ENCODE measurements around the gene RFC4. TPM values are rescaled to one million over a fixed set of nuclear protein-coding genes. Genes with fewer than 3 reads are reported as not detected.

Gene RFC4
- polyA plus RNA-seq, 3 donors = 3.9 to 6.2 (median 4.6) TPM

GRCh38 chr3:186751480-186751879 is 54.8 kb downstream of the RFC4 start:
- H3K36me3 Mint-ChIP-seq = no peaks in the 10 kb centered on the region
- no peak for TF ChIP-seq CTCF (IDR thresholded peaks at IDR 0.05)
- H3K27ac Mint-ChIP-seq = peak overlapping the region in 1 of 7 donors; percentile 3
- peaks cover 2 to 8% (median 3%) of the 10 kb centered on the region in 3 donors for H3K27me3 Mint-ChIP-seq (ENCODE audit: low read depth in 3 of 3)
- Histone ChIP-seq H3K27me3 (ENCODE audit: control insufficient read depth in 2 of 2, insufficient read depth in 2 of 2, low read length in 2 of 2) (no peaks in the 10 kb centered on the region), H3K4me3 (replicated peaks in 1 of 3; ENCODE audit: low read depth in 2 of 3, low read length in 3 of 3) (no peak overlapping the region), H3K79me2 (ENCODE audit: insufficient read depth, low read length) (no peaks in the 10 kb centered on the region), H4K20me1 (ENCODE audit: insufficient read depth, low read length) (no peaks in the 10 kb centered on the region), H3K36me3 (replicated peaks in 1 of 2; ENCODE audit: control insufficient read depth in 1 of 2, insufficient read depth in 2 of 2, low read length in 2 of 2) (no peaks in the 10 kb centered on the region), H3K9me3 (replicated peaks in 1 of 2; ENCODE audit: control insufficient read depth in 1 of 2, insufficient read depth in 1 of 2, low read length in 2 of 2) (no peaks in the 10 kb centered on the region), H2AFZ (ENCODE audit: insufficient read depth, low read depth, low read length, poor library complexity, severe bottlenecking) (no peak overlapping the region), H3K4me2 (replicated peaks; ENCODE audit: extremely low read depth, low read length, poor library complexity, severe bottlenecking) (no peak overlapping the region), H3K9ac (ENCODE audit: insufficient read depth, low read length, poor library complexity, severe bottlenecking) (no peak overlapping the region), H3K4me1 (ENCODE audit: control insufficient read depth in 1 of 2, insufficient read depth in 2 of 2, low read length in 2 of 2) (no peaks in the 10 kb centered on the region), H3K27ac (ENCODE audit: low read depth in 1 of 2, low read length in 2 of 2) (no peak overlapping the region)
- peaks cover 3% of the 10 kb centered on the region for H3K4me1 Mint-ChIP-seq
- no peak overlapping the region for H3K4me3 Mint-ChIP-seq
- WGBS (ENCODE audit: insufficient coverage) = 100% methylated on average over 1 of the region's 3 CpGs
- intact Hi-C loops (cut with micrococcal nuclease) = no loop called here
- no peaks in the 10 kb centered on the region for H3K9me3 Mint-ChIP-seq
- DNase-seq = no peak

- no peak for DNase-seq
- Mint-ChIP-seq H3K4me1 (peaks cover 8% of the 10 kb centered on the region), H3K27me3 (ENCODE audit: low read depth in 3 of 3) (peaks cover 2 to 8% (median 5%) of the 10 kb centered on the region in 3 donors), H3K4me3 (no peak overlapping the region), H3K9me3 (peaks cover 0 to 3% (median 0%) of the 10 kb centered on the region in 7 donors), H3K27ac (peak overlapping the region in 1 of 7 donors; percentile 49), H3K36me3 (no peaks in the 10 kb centered on the region)
- Histone ChIP-seq H3K4me2 (replicated peaks; ENCODE audit: extremely low read depth, low read length, poor library complexity, severe bottlenecking) (no peak overlapping the region), H3K9me3 (replicated peaks in 1 of 2; ENCODE audit: control insufficient read depth in 1 of 2, insufficient read depth in 1 of 2, low read length in 2 of 2) (no peaks in the 10 kb centered on the region), H3K79me2 (ENCODE audit: insufficient read depth, low read length) (no peaks in the 10 kb centered on the region), H3K9ac (ENCODE audit: insufficient read depth, low read length, poor library complexity, severe bottlenecking) (no peak overlapping the region), H3K27ac (ENCODE audit: low read depth in 1 of 2, low read length in 2 of 2) (no peak overlapping the region), H3K27me3 (ENCODE audit: control insufficient read depth in 2 of 2, insufficient read depth in 2 of 2, low read length in 2 of 2) (no peaks in the 10 kb centered on the region), H3K4me1 (ENCODE audit: control insufficient read depth in 1 of 2, insufficient read depth in 2 of 2, low read length in 2 of 2) (peaks cover 0 to 3% of the 10 kb centered on the region in 2 donors), H3K4me3 (replicated peaks in 1 of 3; ENCODE audit: low read depth in 2 of 3, low read length in 3 of 3) (no peak overlapping the region), H4K20me1 (ENCODE audit: insufficient read depth, low read length) (no peaks in the 10 kb centered on the region), H2AFZ (ENCODE audit: insufficient read depth, low read depth, low read length, poor library complexity, severe bottlenecking) (no peak overlapping the region), H3K36me3 (replicated peaks in 1 of 2; ENCODE audit: control insufficient read depth in 1 of 2, insufficient read depth in 2 of 2, low read length in 2 of 2) (no peaks in the 10 kb centered on the region)
- TF ChIP-seq CTCF (IDR thresholded peaks at IDR 0.05) = no peak
- WGBS (ENCODE audit: insufficient coverage) = 83% methylated on average over 1 of the region's 2 CpGs
- intact Hi-C loops (cut with micrococcal nuclease) = no loop called here
Measured at GRCh38 chr3:186750316-186750715, 56.0 kb downstream of the RFC4 start.

Data from CD14-positive monocyte (primary cell).